CD4-positive, alpha-beta T cell treated with Interleukin-12 subunit alpha and Interleukin-12 subunit beta, for 1 hour (primary cell): ENCODE data around the gene ZNF200.

Experiments
- DNase-seq: peaks from one replicate; pipeline ENCODE4 v3.0.0-alpha.2; 2020

ZNF200 gene

GRCh38 chr16:3173892-3174617, 60.9 kb downstream of the ZNF200 start:
- no peak for DNase-seq
